ENCODE data around the gene CBLL1. TPM values are rescaled to one million over a fixed set of nuclear protein-coding genes. Genes with fewer than 3 reads are reported as not detected.

The CBLL1 gene
- total and polyA plus RNA-seq, 10 of the 15 experiments (the other 5 are each of a cell fraction or from before 2014, with no cell fraction given): 7.2 to 40.1 (median 23.4) TPM

- RAD21 ChIA-PET (ENCODE audit: unreplicated experiment): no interaction called here
- intact Hi-C loops (cut with micrococcal nuclease; ENCODE audit: unreplicated experiment): no loop called here
- WGBS (ENCODE audit: insufficient coverage, insufficient replicate concordance, low lambda C conversion rate, missing lambda C conversion rate): 0% methylated on average over 2 of the region's 2 CpGs
Measured at GRCh38 chr7:107803009-107803610, 59.2 kb downstream of the CBLL1 start, which contains the start of gene SLC26A3. Gene SLC26A3 (minus strand): TSS chr7:107803223. CDS start chr7:107794509, 8,714 bp downstream.

DNA sequence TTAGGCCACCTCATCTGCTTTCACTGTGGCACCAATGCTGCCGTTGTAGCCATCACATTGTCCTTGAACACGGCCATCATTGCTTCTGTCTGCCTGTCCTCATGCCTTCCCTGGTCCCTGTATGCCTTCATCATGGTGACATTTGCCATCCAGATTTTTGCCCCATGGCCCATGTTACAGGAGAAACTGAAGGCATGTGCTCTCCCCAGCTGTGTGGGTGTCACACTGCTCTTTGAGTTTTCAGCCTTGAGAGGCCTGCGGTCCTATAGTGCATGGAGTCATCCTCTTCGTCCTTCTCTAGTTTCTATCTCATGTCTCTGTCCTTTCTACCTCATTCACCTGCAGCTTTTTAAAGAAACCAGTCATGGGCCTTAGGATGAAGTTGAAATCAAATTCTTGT is 65.2 kb downstream of the CBLL1 start:
- Histone ChIP-seq H3K27me3 (replicated peaks in 1 of 2; ENCODE audit: control insufficient read depth in 2 of 2, insufficient read depth in 2 of 2, low read length in 1 of 2) (no peaks in the 10 kb centered on the region), H3K79me2 (ENCODE audit: control insufficient read depth, insufficient read depth, low read length) (no peaks in the 10 kb centered on the region), H4K20me1 (ENCODE audit: control insufficient read depth, insufficient read depth) (no peaks in the 10 kb centered on the region), H3K4me3 (no peak overlapping the region), H2AFZ (ENCODE audit: control insufficient read depth, low read depth, low read length) (no peak overlapping the region), H3K4me2 (ENCODE audit: control insufficient read depth, insufficient read depth) (no peak overlapping the region), H3K9me3 (replicated peaks; ENCODE audit: control insufficient read depth, insufficient read depth, low read length) (no peaks in the 10 kb centered on the region), H3K9ac (ENCODE audit: control insufficient read depth, insufficient read depth, low read length) (no peak overlapping the region), H3K36me3 (ENCODE audit: control insufficient read depth in 2 of 2, insufficient read depth in 2 of 2, low read length in 1 of 2) (no peaks in the 10 kb centered on the region), H3K4me1 (ENCODE audit: control insufficient read depth, insufficient read depth, low read length) (no peaks in the 10 kb centered on the region), H3K27ac (ENCODE audit: control insufficient read depth, insufficient read depth) (no peak overlapping the region)
- ChIA-PET POLR2A (no interaction called here), SMC1A (ENCODE audit: uncharacterized antibody, unreplicated experiment) (no interaction called here), CTCF (no interaction called here), RAD21 (ENCODE audit: unreplicated experiment) (no interaction called here)
- in situ Hi-C loops (cut with MboI): no loop called here
- intact Hi-C loops (cut with micrococcal nuclease; ENCODE audit: unreplicated experiment): no loop called here
- ATAC-seq (no peak), DNase-seq (ENCODE audit: low read depth, low spot score) (no peak), FAIRE-seq (no peak)
- BruUV-seq (replicated peaks): no TSS peak
- 65% methylated on average over 4 of the region's 4 CpGs for WGBS (ENCODE audit: insufficient coverage, insufficient replicate concordance, low lambda C conversion rate, missing lambda C conversion rate)
- TF ChIP-seq, protein P1, sequence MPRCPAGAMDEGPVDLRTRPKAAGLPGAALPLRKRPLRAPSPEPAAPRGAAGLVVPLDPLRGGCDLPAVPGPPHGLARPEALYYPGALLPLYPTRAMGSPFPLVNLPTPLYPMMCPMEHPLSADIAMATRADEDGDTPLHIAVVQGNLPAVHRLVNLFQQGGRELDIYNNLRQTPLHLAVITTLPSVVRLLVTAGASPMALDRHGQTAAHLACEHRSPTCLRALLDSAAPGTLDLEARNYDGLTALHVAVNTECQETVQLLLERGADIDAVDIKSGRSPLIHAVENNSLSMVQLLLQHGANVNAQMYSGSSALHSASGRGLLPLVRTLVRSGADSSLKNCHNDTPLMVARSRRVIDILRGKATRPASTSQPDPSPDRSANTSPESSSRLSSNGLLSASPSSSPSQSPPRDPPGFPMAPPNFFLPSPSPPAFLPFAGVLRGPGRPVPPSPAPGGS (IDR thresholded peaks at IDR 0.05; ENCODE audit: borderline replicate concordance, insufficient read depth, low read depth, low read length, poor library complexity, severe bottlenecking): no peak
- TF ChIP-seq, protein P2, sequence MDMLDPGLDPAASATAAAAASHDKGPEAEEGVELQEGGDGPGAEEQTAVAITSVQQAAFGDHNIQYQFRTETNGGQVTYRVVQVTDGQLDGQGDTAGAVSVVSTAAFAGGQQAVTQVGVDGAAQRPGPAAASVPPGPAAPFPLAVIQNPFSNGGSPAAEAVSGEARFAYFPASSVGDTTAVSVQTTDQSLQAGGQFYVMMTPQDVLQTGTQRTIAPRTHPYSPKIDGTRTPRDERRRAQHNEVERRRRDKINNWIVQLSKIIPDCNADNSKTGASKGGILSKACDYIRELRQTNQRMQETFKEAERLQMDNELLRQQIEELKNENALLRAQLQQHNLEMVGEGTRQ (IDR thresholded peaks at IDR 0.05; ENCODE audit: borderline replicate concordance, low read depth, low read length): no peak
- TF ChIP-seq CUX1 (IDR thresholded peaks at IDR 0.05; ENCODE audit: insufficient replicate concordance, low read depth, low read length) (no peak), TBL1XR1 (IDR thresholded peaks at IDR 0.05; ENCODE audit: low read depth, low read length) (no peak), SRF (IDR thresholded peaks at IDR 0.05; ENCODE audit: low read depth in 2 of 2, low read length in 2 of 2) (no peak), STAT3 (IDR thresholded peaks at IDR 0.05; ENCODE audit: low read depth, low read length) (no peak)

More at GRCh38 chr7:107803009-107803610, 59.2 kb downstream of the CBLL1 start, which contains the start of gene SLC26A3:
- H3K27me3 ChIP-seq (replicated peaks in 1 of 2; ENCODE audit: control insufficient read depth in 2 of 2, insufficient read depth in 2 of 2, low read length in 1 of 2): peaks cover 0 to 3% of the 10 kb centered on the region in 2 experiments; a peak in 1 of 4 replicates
- CTCF ChIA-PET: no interaction called here
- H3K36me3 ChIP-seq (ENCODE audit: control insufficient read depth in 2 of 2, insufficient read depth in 2 of 2, low read length in 1 of 2): no peaks in the 10 kb centered on the region
- no peak for TF ChIP-seq CBFB (IDR thresholded peaks at IDR 0.05; ENCODE audit: low read depth)
- TF ChIP-seq SREBF2 (IDR thresholded peaks at IDR 0.05; ENCODE audit: low read length): no peak
- TF ChIP-seq CBX5 (IDR thresholded peaks at IDR 0.05; ENCODE audit: low read depth): no peak
- no peak for TF ChIP-seq GABPA (IDR thresholded peaks at IDR 0.05; ENCODE audit: low read depth)
- no peak for TF ChIP-seq SIN3A (IDR thresholded peaks at IDR 0.05; ENCODE audit: low read depth, low read length)
- TF ChIP-seq KAT2A (conservative IDR thresholded peaks at IDR 0.05; ENCODE audit: control insufficient read depth, low read depth, low read length): no peak
- TF ChIP-seq NR2C1 (IDR thresholded peaks at IDR 0.05): no peak
- H3K4me3 ChIP-seq: no peak within 1 kb of the TSS
- SMC1A ChIA-PET (ENCODE audit: uncharacterized antibody, unreplicated experiment): interaction anchor here (1.0 kb wide), 1 partner anchor 60 kb away, joined by 3 read pairs; no protein-coding TSS in a partner anchor
- in situ Hi-C loops (cut with MboI): no loop called here
- H2AFZ ChIP-seq (ENCODE audit: control insufficient read depth, low read depth, low read length): no peak within 1 kb of the TSS
- H3K4me1 ChIP-seq (ENCODE audit: control insufficient read depth, insufficient read depth, low read length): no peaks in the 10 kb centered on the region
- FAIRE-seq: no peak
- no peak within 1 kb of the TSS for H3K4me2 ChIP-seq (ENCODE audit: control insufficient read depth, insufficient read depth)
- H4K20me1 ChIP-seq (ENCODE audit: control insufficient read depth, insufficient read depth): no peaks in the 10 kb centered on the region
- BruUV-seq (replicated peaks): no TSS peak
- POLR2A ChIA-PET: no interaction called here
- H3K9me3 ChIP-seq (replicated peaks; ENCODE audit: control insufficient read depth, insufficient read depth, low read length): no peaks in the 10 kb centered on the region
- no peaks in the 10 kb centered on the region for H3K79me2 ChIP-seq (ENCODE audit: control insufficient read depth, insufficient read depth, low read length)
- no peak for DNase-seq (ENCODE audit: low read depth, low spot score)
- ATAC-seq: no peak
- H3K9ac ChIP-seq (ENCODE audit: control insufficient read depth, insufficient read depth, low read length): no peak within 1 kb of the TSS
- H3K27ac ChIP-seq (ENCODE audit: control insufficient read depth, insufficient read depth): no peak within 1 kb of the TSS
